K562 (cell line): ENCODE results near the gene GPATCH11. TPM values are rescaled to one million over a fixed set of nuclear protein-coding genes. Genes with fewer than 3 reads are reported as not detected.

Experiments
- GATA2 ChIP-seq: sonication (generic); formaldehyde crosslinking; IDR thresholded peaks from 2 replicates; pipeline ENCODE4 v1.4.0; 2020; ENCODE audit warnings: mild to moderate bottlenecking, missing genetic modification reagents
- MAFK ChIP-seq: IDR thresholded peaks from 2 replicates; pipeline ENCODE4 v1.6.1; 2011; ENCODE audit warnings: low read length, improper control_type of control experiment
- MTF1 ChIP-seq: fragments of 250-450 bp; sonication (Bioruptor Pico); IDR thresholded peaks from 2 replicates; pipeline ENCODE4 v1.9.0; 2021; ENCODE audit warnings: moderate library complexity, mild to moderate bottlenecking, inconsistent platforms, borderline replicate concordance
- NR2C2 ChIP-seq, 2 experiments: fragments of 200-800 bp in 1 of 2; sonication (Bioruptor generic) in 1 of 2; sonication (generic) in 1 of 2; formaldehyde crosslinking in 1 of 2; IDR thresholded peaks; 2 replicates each; pipeline versions ENCODE4 v1.6.1 to v1.8.0; 2016 to 2022; ENCODE audit warnings: mild to moderate bottlenecking in 1 of 2, missing compliant biosample characterization in 1 of 2, missing genetic modification characterization in 1 of 2, missing genetic modification reagents in 1 of 2
- OTX1 ChIP-seq: fragments of 450-650 bp; formaldehyde crosslinking; IDR thresholded peaks from 2 replicates; pipeline ENCODE4 v1.4.0; 2022; ENCODE audit warnings: mild to moderate bottlenecking
- PURB ChIP-seq: sonication (generic); formaldehyde crosslinking; IDR thresholded peaks from 2 replicates; pipeline ENCODE4 v1.9.0; 2021; ENCODE audit warnings: low read depth, mild to moderate bottlenecking, missing genetic modification reagents
- RBM15 ChIP-seq: fragments of 200-400 bp; formaldehyde crosslinking; IDR thresholded peaks from 2 replicates; pipeline ENCODE4 v1.6.1; 2018; ENCODE audit warnings: mild to moderate bottlenecking, low read length, moderate library complexity; ENCODE audit not compliant: insufficient read depth
- RFX7 ChIP-seq: fragments of 250-450 bp; sonication (Bioruptor Pico); IDR thresholded peaks from 2 replicates; pipeline ENCODE4 v1.5.1; 2021; ENCODE audit warnings: mild to moderate bottlenecking
- SIN3A ChIP-seq, 2 experiments: fragments of 150-350 bp in 1 of 2; IDR thresholded peaks; 2 replicates each; pipeline ENCODE4 v1.6.1; 2011 to 2016; ENCODE audit warnings: borderline replicate concordance in 2 of 2, low read depth in 2 of 2, low read length in 2 of 2, mild to moderate bottlenecking in 2 of 2, moderate library complexity in 2 of 2; ENCODE audit not compliant: control insufficient read depth in 1 of 2
- TOE1 ChIP-seq, 2 experiments: fragments of 450-650 bp in 1 of 2; sonication (generic) in 1 of 2; formaldehyde crosslinking in 1 of 2; IDR thresholded peaks; 2 replicates each; pipeline versions ENCODE4 v1.7.1 to v1.8.0; 2016 to 2022; ENCODE audit warnings: borderline replicate concordance in 2 of 2, mild to moderate bottlenecking in 2 of 2, antibody characterized with exemption in 1 of 2, inconsistent platforms in 1 of 2, low read depth in 1 of 2, missing genetic modification reagents in 1 of 2, moderate library complexity in 1 of 2
- ZC3H11A ChIP-seq: IDR thresholded peaks from 2 replicates; pipeline ENCODE4 v1.6.1; 2012; ENCODE audit warnings: low read depth, low read length, improper control_type of control experiment
- ZKSCAN3 ChIP-seq: fragments of 250-450 bp; sonication (Bioruptor Pico); IDR thresholded peaks from 2 replicates; pipeline ENCODE4 v1.4.0; 2020
- ZNF184 ChIP-seq: sonication (generic); formaldehyde crosslinking; IDR thresholded peaks from 2 replicates; pipeline ENCODE4 v1.5.0; 2020; ENCODE audit warnings: missing genetic modification reagents
- ZNF197 ChIP-seq: fragments of 200-800 bp; sonication (Bioruptor generic); IDR thresholded peaks from 2 replicates; pipeline ENCODE4 v1.6.1; 2016; ENCODE audit warnings: low read depth, missing genetic modification characterization, missing compliant biosample characterization
- ZNF3 ChIP-seq: fragments of 250-450 bp; sonication (Bioruptor Pico); IDR thresholded peaks from 2 replicates; pipeline ENCODE4 v1.5.0; 2021; ENCODE audit warnings: mild to moderate bottlenecking, moderate library complexity
- ZNF764 ChIP-seq: fragments of 250-450 bp; sonication (Bioruptor Pico); IDR thresholded peaks from 2 replicates; pipeline ENCODE4 v1.4.0; 2020; ENCODE audit warnings: low read depth, mild to moderate bottlenecking, moderate library complexity
- ZNF77 ChIP-seq: fragments of 250-450 bp; sonication (Bioruptor Pico); IDR thresholded peaks from 2 replicates; pipeline ENCODE4 v1.5.0; 2020
- ZNF785 ChIP-seq: fragments of 250-450 bp; sonication (Bioruptor Pico); IDR thresholded peaks from 2 replicates; pipeline ENCODE4 v1.4.0; 2020; ENCODE audit warnings: mild to moderate bottlenecking
- polyA plus RNA-seq, 8 experiments: library from polyadenylated mRNA; depleted of rRNA in 4 of 8; stranded (reverse) in 5 of 8; unstranded in 3 of 8; fragments of >200 nt; fragmentation: Nextera tagmentation in 2 of 8; fragmentation: Illumina TruSeq in 1 of 8; extraction: Ambion mirVana in 2 of 8; extraction: Trizol in 1 of 8; gene quantifications; 2 replicates each; pipeline versions ENCODE4 v1.2.1 to v1.2.3, GENCODE V29; 2011 to 2014; ENCODE audit warnings: inconsistent platforms in 1 of 8, missing spikeins in 1 of 8
- total RNA-seq, 7 experiments: library from RNA; depleted of rRNA in 6 of 7; stranded (reverse); fragments of >200 nt in 6 of 7; fragmentation: Illumina TruSeq in 2 of 7; extraction: Trizol in 2 of 7; gene quantifications; 2 replicates each; pipeline versions ENCODE4 v1.2.1 to v1.2.3, GENCODE V29; 2011 to 2021; ENCODE audit warnings: low replicate concordance in 1 of 7
- TF ChIP-seq, protein P1 (sequence below): fragments of 250-450 bp; sonication (Bioruptor Pico); IDR thresholded peaks from 2 replicates; pipeline ENCODE4 v1.8.0; 2022; ENCODE audit warnings: moderate library complexity, mild to moderate bottlenecking, inconsistent platforms
- TF ChIP-seq, protein P2 (sequence below): sonication (generic); formaldehyde crosslinking; IDR thresholded peaks from 2 replicates; pipeline ENCODE4 v1.8.0; 2022; ENCODE audit warnings: mild to moderate bottlenecking, low read depth, missing genetic modification reagents
- TF ChIP-seq, protein P3 (sequence below): fragments of 200-800 bp; sonication (Bioruptor generic); IDR thresholded peaks from 2 replicates; pipeline ENCODE4 v1.6.1; 2017; ENCODE audit warnings: missing genetic modification characterization, missing compliant biosample characterization
- TF ChIP-seq, protein P4 (sequence below): IDR thresholded peaks from 2 replicates; pipeline ENCODE4 v1.6.1; 2011; ENCODE audit not compliant: insufficient read length; ENCODE audit errors: extremely low read depth
- TF ChIP-seq, protein P5 (sequence below): fragments of 250-450 bp; sonication (Bioruptor Pico); IDR thresholded peaks from 2 replicates; pipeline ENCODE4 v1.6.1; 2021; ENCODE audit warnings: mild to moderate bottlenecking

GPATCH11 gene
- total and polyA plus RNA-seq, 9 of the 15 experiments (the other 6 are each of a cell fraction or from before 2014, with no cell fraction given) = 7.9 to 23.9 (median 15.2) TPM

DNA sequence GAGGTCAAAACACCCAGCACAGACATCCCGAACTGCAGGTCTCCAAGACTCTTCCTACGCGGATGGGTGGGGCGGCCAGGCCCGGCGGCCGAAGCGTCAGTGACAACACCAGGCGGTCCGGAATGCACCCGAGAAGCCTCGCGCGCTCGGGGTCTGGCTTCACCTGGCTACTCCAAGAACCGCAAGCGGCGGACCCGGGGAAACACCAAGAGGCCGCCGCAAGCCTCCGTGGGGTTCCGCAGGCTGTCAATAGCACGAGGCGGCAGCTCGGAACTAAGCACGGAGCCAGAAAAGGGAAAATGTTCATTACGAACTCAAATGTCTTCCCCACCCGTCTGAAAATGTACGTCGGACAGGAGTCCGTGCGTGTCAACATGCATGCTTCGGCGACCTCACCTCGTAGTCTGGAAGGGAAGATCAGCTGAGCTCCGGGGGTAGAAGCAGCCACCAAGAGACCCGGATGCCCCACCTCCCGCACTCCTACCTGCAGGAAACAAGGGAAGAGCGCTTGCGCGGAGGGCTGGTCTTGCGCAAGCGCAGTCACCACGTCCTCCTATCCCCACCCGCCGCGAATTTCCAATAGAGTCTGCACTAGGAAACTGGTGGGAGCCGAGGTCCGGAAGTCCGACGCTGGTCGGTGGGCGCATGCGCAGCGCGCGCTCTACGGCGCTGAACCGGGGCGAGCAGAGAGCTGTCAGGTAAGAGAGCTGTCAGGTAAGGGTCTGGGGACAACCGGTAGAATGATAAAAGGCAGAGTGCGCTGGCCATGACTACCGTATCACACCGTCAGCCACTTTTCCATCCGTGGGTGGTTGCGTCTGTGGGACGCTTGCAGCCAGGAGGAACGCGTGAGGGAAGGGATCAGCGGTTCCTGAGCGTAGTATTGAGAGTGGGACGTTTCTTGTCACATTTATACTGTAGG, at the start of gene GPATCH11, which contains the start of gene HEATR5B (continued):
- no peak for TF ChIP-seq PURB
- no peak for TF ChIP-seq ZNF785
- TF ChIP-seq RFX7 (CRISPR knock-in tag) = no peak
- no peak for TF ChIP-seq ZNF184 (CRISPR knock-in tag)
- TF ChIP-seq, protein P1, sequence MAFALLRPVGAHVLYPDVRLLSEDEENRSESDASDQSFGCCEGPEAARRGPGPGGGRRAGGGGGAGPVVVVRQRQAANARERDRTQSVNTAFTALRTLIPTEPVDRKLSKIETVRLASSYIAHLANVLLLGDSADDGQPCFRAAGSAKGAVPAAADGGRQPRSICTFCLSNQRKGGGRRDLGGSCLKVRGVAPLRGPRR (CRISPR knock-in tag) = no peak
- peak; percentile 54 to 93; a peak in 2 of 4 replicates for TF ChIP-seq SIN3A (IDR thresholded peaks at IDR 0.05; ENCODE audit: borderline replicate concordance in 2 of 2, control insufficient read depth in 1 of 2, low read depth in 2 of 2, low read length in 2 of 2)
- no peak for TF ChIP-seq ZNF77
- TF ChIP-seq NR2C2 (CRISPR knock-in tag; IDR thresholded peaks at IDR 0.05) = no peak
- TF ChIP-seq NR2C2 (tag; IDR thresholded peaks at IDR 0.05) = no peak; the same call in 1 of the 2 replicates
- TF ChIP-seq, protein P2, sequence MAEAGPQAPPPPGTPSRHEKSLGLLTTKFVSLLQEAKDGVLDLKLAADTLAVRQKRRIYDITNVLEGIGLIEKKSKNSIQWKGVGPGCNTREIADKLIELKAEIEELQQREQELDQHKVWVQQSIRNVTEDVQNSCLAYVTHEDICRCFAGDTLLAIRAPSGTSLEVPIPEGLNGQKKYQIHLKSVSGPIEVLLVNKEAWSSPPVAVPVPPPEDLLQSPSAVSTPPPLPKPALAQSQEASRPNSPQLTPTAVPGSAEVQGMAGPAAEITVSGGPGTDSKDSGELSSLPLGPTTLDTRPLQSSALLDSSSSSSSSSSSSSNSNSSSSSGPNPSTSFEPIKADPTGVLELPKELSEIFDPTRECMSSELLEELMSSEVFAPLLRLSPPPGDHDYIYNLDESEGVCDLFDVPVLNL (CRISPR knock-in tag) = no peak
- no peak for TF ChIP-seq RBM15
- TF ChIP-seq TOE1 (IDR thresholded peaks at IDR 0.05; ENCODE audit: borderline replicate concordance) = peak; percentile 14; the same call in 1 of the 2 replicates
- TF ChIP-seq TOE1 (CRISPR knock-in tag; IDR thresholded peaks at IDR 0.05; ENCODE audit: borderline replicate concordance, low read depth) = no peak
- no peak for TF ChIP-seq ZKSCAN3
- TF ChIP-seq MAFK = no peak
- no peak for TF ChIP-seq ZNF197 (CRISPR knock-in tag)
- no peak for TF ChIP-seq ZNF3 (CRISPR knock-in tag)
- TF ChIP-seq MTF1 (CRISPR knock-in tag) = no peak
- TF ChIP-seq, protein P3, sequence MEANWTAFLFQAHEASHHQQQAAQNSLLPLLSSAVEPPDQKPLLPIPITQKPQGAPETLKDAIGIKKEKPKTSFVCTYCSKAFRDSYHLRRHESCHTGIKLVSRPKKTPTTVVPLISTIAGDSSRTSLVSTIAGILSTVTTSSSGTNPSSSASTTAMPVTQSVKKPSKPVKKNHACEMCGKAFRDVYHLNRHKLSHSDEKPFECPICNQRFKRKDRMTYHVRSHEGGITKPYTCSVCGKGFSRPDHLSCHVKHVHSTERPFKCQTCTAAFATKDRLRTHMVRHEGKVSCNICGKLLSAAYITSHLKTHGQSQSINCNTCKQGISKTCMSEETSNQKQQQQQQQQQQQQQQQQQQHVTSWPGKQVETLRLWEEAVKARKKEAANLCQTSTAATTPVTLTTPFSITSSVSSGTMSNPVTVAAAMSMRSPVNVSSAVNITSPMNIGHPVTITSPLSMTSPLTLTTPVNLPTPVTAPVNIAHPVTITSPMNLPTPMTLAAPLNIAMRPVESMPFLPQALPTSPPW (CRISPR knock-in tag) = peak; percentile 46; the same call in 1 of the 2 replicates
- TF ChIP-seq ZNF764 (CRISPR knock-in tag) = no peak
- TF ChIP-seq GATA2 = no peak
- TF ChIP-seq ZC3H11A = no peak
- TF ChIP-seq, protein P4, sequence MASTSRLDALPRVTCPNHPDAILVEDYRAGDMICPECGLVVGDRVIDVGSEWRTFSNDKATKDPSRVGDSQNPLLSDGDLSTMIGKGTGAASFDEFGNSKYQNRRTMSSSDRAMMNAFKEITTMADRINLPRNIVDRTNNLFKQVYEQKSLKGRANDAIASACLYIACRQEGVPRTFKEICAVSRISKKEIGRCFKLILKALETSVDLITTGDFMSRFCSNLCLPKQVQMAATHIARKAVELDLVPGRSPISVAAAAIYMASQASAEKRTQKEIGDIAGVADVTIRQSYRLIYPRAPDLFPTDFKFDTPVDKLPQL = no peak
- TF ChIP-seq, protein P5, sequence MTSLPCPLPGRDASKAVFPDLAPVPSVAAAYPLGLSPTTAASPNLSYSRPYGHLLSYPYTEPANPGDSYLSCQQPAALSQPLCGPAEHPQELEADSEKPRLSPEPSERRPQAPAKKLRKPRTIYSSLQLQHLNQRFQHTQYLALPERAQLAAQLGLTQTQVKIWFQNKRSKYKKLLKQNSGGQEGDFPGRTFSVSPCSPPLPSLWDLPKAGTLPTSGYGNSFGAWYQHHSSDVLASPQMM (CRISPR knock-in tag) = no peak
- no peak for TF ChIP-seq OTX1 (CRISPR knock-in tag)
